ENCODE measurements around the gene ZNF521. TPM values are rescaled to one million over a fixed set of nuclear protein-coding genes. Genes with fewer than 3 reads are reported as not detected.

ZNF521 gene
- polyA plus RNA-seq, 3 donors: 0.07 to 0.20 TPM; not detected in 1

DNA sequence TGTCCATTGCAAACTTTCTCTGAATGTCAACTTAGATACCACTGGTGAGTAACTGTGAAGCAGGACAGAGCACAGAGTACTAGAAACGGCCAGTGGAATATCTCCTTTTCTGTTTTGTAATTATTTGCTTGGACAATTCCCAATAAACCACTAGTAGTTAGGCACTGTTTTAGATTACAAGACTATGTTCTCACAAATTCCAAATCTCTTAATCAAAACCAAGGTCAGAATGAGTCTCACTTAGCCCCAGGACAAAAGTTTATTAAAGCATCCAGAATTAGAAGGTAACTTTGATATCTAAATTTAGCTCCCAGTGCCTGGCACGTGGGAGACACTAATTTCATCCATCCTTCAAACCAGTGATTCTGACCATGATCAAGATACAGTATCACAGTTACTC is 89.0 kb downstream of the ZNF521 start:
- Mint-ChIP-seq H3K36me3 (no peaks in the 10 kb centered on the region), H3K27me3 (ENCODE audit: low read depth in 3 of 3) (no peaks in the 10 kb centered on the region), H3K4me3 (no peak overlapping the region), H3K4me1 (no peaks in the 10 kb centered on the region), H3K9me3 (no peaks in the 10 kb centered on the region), H3K27ac (no peak overlapping the region)
- Histone ChIP-seq H3K4me1 (ENCODE audit: control insufficient read depth in 1 of 2, insufficient read depth in 2 of 2, low read length in 2 of 2) (no peaks in the 10 kb centered on the region), H3K4me3 (replicated peaks in 1 of 3; ENCODE audit: low read depth in 2 of 3, low read length in 3 of 3) (no peak overlapping the region), H3K9me3 (replicated peaks in 1 of 2; ENCODE audit: control insufficient read depth in 1 of 2, insufficient read depth in 1 of 2, low read length in 2 of 2) (no peaks in the 10 kb centered on the region), H4K20me1 (ENCODE audit: insufficient read depth, low read length) (no peaks in the 10 kb centered on the region), H3K79me2 (ENCODE audit: insufficient read depth, low read length) (no peaks in the 10 kb centered on the region), H3K27ac (ENCODE audit: low read depth in 1 of 2, low read length in 2 of 2) (no peak overlapping the region), H2AFZ (ENCODE audit: insufficient read depth, low read depth, low read length, poor library complexity, severe bottlenecking) (no peak overlapping the region), H3K9ac (ENCODE audit: insufficient read depth, low read length, poor library complexity, severe bottlenecking) (no peak overlapping the region), H3K27me3 (ENCODE audit: control insufficient read depth in 2 of 2, insufficient read depth in 2 of 2, low read length in 2 of 2) (no peaks in the 10 kb centered on the region), H3K4me2 (replicated peaks; ENCODE audit: extremely low read depth, low read length, poor library complexity, severe bottlenecking) (no peak overlapping the region), H3K36me3 (replicated peaks in 1 of 2; ENCODE audit: control insufficient read depth in 1 of 2, insufficient read depth in 2 of 2, low read length in 2 of 2) (no peaks in the 10 kb centered on the region)
- TF ChIP-seq CTCF (IDR thresholded peaks at IDR 0.05): no peak
- no CpG with 5 or more reads among the region's 2 CpGs for WGBS (ENCODE audit: insufficient coverage)
- no peak for DNase-seq
- intact Hi-C loops (cut with micrococcal nuclease): no loop called here

- TF ChIP-seq CTCF (IDR thresholded peaks at IDR 0.05): no peak
- no peaks in the 10 kb centered on the region for H3K79me2 ChIP-seq (ENCODE audit: insufficient read depth, low read length)
- no peak overlapping the region for H3K4me2 ChIP-seq (replicated peaks; ENCODE audit: extremely low read depth, low read length, poor library complexity, severe bottlenecking)
- H4K20me1 ChIP-seq (ENCODE audit: insufficient read depth, low read length): no peaks in the 10 kb centered on the region
- Mint-ChIP-seq H3K27me3 (ENCODE audit: low read depth in 3 of 3) (no peaks in the 10 kb centered on the region), H3K36me3 (no peaks in the 10 kb centered on the region), H3K9me3 (no peaks in the 10 kb centered on the region), H3K27ac (no peak overlapping the region), H3K4me1 (no peaks in the 10 kb centered on the region), H3K4me3 (no peak overlapping the region)
- intact Hi-C loops (cut with micrococcal nuclease): no loop called here
- H3K27ac ChIP-seq (ENCODE audit: low read depth in 1 of 2, low read length in 2 of 2): no peak overlapping the region
- H3K9ac ChIP-seq (ENCODE audit: insufficient read depth, low read length, poor library complexity, severe bottlenecking): no peak overlapping the region
- no peaks in the 10 kb centered on the region for H3K9me3 ChIP-seq (replicated peaks in 1 of 2; ENCODE audit: control insufficient read depth in 1 of 2, insufficient read depth in 1 of 2, low read length in 2 of 2)
- H3K4me3 ChIP-seq (replicated peaks in 1 of 3; ENCODE audit: low read depth in 2 of 3, low read length in 3 of 3): no peak overlapping the region
- 96% methylated on average over 3 of the region's 5 CpGs for WGBS (ENCODE audit: insufficient coverage)
- no peaks in the 10 kb centered on the region for H3K36me3 ChIP-seq (replicated peaks in 1 of 2; ENCODE audit: control insufficient read depth in 1 of 2, insufficient read depth in 2 of 2, low read length in 2 of 2)
- H3K4me1 ChIP-seq (ENCODE audit: control insufficient read depth in 1 of 2, insufficient read depth in 2 of 2, low read length in 2 of 2): no peaks in the 10 kb centered on the region
- H2AFZ ChIP-seq (ENCODE audit: insufficient read depth, low read depth, low read length, poor library complexity, severe bottlenecking): no peak overlapping the region
- H3K27me3 ChIP-seq (ENCODE audit: control insufficient read depth in 2 of 2, insufficient read depth in 2 of 2, low read length in 2 of 2): no peaks in the 10 kb centered on the region
- no peak for DNase-seq
Observed at GRCh38 chr18:25261768-25262167, 90.2 kb downstream of the ZNF521 start.

Measured in CD14-positive monocyte (primary cell).